Activated T-helper 2 cell treated with anti-CD3 and anti-CD28 coated beads, Interferon-gamma antibody, Interleukin-2, Interleukin-4, amounts not matched to agents 10 μg/mL and 5 μg/mL and 100 μg/mL, durations not matched to agents 14 hours and 24 hours and 36 hours (primary cell): Measurements from ENCODE around the gene CEP20. TPM values are rescaled to one million over a fixed set of nuclear protein-coding genes. Genes with fewer than 3 reads are reported as not detected.
"Not testable (repeated sequence)": the region's sequence is repeated elsewhere in the genome, so short reads cannot be mapped to it uniquely, and the experiment has no call there.

Experiments used
- DNase-seq: peaks from one replicate; pipeline ENCODE4 v3.0.0; 2021; ENCODE audit warnings: low spot score
- H3K27ac Mint-ChIP-seq: one replicate; pipeline ENCODE4 v1.8.0; 2021; ENCODE audit warnings: mixed read lengths
- H3K27me3 Mint-ChIP-seq: one replicate; pipeline ENCODE4 v1.8.0; 2021; ENCODE audit warnings: low read depth, mixed read lengths
- H3K36me3 Mint-ChIP-seq: one replicate; pipeline ENCODE4 v1.8.0; 2021; ENCODE audit warnings: low read depth, mixed read lengths
- H3K4me1 Mint-ChIP-seq: one replicate; pipeline ENCODE4 v1.8.0; 2021; ENCODE audit warnings: low read depth, mixed read lengths
- H3K4me3 Mint-ChIP-seq: one replicate; pipeline ENCODE4 v1.8.0; 2021; ENCODE audit warnings: low read depth, mild to moderate bottlenecking, moderate library complexity, mixed read lengths
- H3K9me3 Mint-ChIP-seq: one replicate; pipeline ENCODE4 v1.8.0; 2021; ENCODE audit warnings: mixed read lengths
- intact Hi-C: fragments of 100-400 bp; cut with micrococcal nuclease; formaldehyde crosslinking; loops from one replicate; pipeline ENCODE4 v1.15.1; 2023
- total RNA-seq: library from RNA; stranded (reverse); gene quantifications from 2 replicates; pipeline ENCODE4 v1.2.3, GENCODE V29; 2022

CEP20 gene, protein sequence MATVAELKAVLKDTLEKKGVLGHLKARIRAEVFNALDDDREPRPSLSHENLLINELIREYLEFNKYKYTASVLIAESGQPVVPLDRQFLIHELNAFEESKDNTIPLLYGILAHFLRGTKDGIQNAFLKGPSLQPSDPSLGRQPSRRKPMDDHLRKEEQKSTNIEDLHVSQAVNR
- 39.4 and 39.7 TPM in 2 replicates for total RNA-seq

- intact Hi-C loops, result loop anchor here (1.0 to 10.0 kb wide), 5 partner anchors 11 to 236 kb away; no protein-coding TSS in a partner anchor
- Mint-ChIP-seq H3K4me1 (peaks cover 30% of the 10 kb centered on the region), H3K9me3 (no peaks in the 10 kb centered on the region), H3K4me3 (peak within 1 kb of the TSS; percentile 98), H3K36me3 (peaks cover 23% of the 10 kb centered on the region), H3K27me3 (no peaks in the 10 kb centered on the region), H3K27ac (peak within 1 kb of the TSS; percentile 97)
- peak; percentile 100 for DNase-seq
Observed at GRCh38 chr16:15888072-15888976, at the start of gene CEP20. TSS of gene CEP20 (minus strand) at chr16:15888603. CDS start at chr16:15888585, 18 bp downstream.

- H3K27me3 Mint-ChIP-seq, result peaks cover 11% of the 10 kb centered on the region
- intact Hi-C loops, H3K4me3 Mint-ChIP-seq, DNase-seq, H3K9me3 Mint-ChIP-seq, H3K27ac Mint-ChIP-seq, H3K4me1 Mint-ChIP-seq, H3K36me3 Mint-ChIP-seq: not testable (repeated sequence)
Observed at GRCh38 chr16:15936809-15937208, 48.4 kb upstream of the CEP20 start.

DNA sequence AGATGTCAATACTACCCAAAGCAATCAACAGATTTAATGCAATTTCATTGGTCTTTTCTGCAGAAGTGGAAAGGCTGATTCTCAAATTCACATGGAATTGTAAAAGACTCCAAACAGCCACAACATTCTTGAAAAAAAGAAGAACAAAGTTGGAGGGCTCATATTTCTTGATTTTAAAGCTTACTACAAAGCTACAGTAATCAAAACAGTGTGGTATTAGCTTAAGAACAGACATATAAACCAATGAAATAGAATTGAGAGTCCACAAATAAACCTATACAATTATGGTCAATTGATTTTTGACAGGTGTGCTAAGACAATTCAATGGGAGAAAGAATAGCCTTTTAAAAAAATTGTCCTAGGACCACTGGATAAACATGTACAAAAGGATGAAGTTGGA is 46.6 kb upstream of the CEP20 start:
- H3K4me1 Mint-ChIP-seq, result peaks cover 2% of the 10 kb centered on the region
- DNase-seq, result no peak

GRCh38 chr16:15933781-15934180 is 45.4 kb upstream of the CEP20 start:
- DNase-seq, result no peak
- intact Hi-C loops, result no loop called here
- Mint-ChIP-seq H3K4me1 (no peaks in the 10 kb centered on the region), H3K36me3 (no peaks in the 10 kb centered on the region), H3K27ac (no peak overlapping the region), H3K4me3 (no peak overlapping the region), H3K9me3 (no peaks in the 10 kb centered on the region), H3K27me3 (peaks cover 11% of the 10 kb centered on the region)

More for the DNA sequence above, 46.6 kb upstream of the CEP20 start:
- Mint-ChIP-seq H3K36me3 (no peaks in the 10 kb centered on the region), H3K27ac (no peak overlapping the region), H3K27me3 (peaks cover 11% of the 10 kb centered on the region), H3K9me3 (no peaks in the 10 kb centered on the region), H3K4me3 (no peak overlapping the region)
- intact Hi-C loops, result no loop called here

- no peak for DNase-seq
- Mint-ChIP-seq H3K4me1 (no peaks in the 10 kb centered on the region), H3K27me3 (peaks cover 11% of the 10 kb centered on the region), H3K27ac (no peak overlapping the region), H3K9me3 (no peaks in the 10 kb centered on the region), H3K4me3 (no peak overlapping the region), H3K36me3 (no peaks in the 10 kb centered on the region)
- intact Hi-C loops, result no loop called here
Observed at GRCh38 chr16:15932939-15933338, 44.5 kb upstream of the CEP20 start.

- no peak for DNase-seq
- Mint-ChIP-seq H3K4me1 (no peaks in the 10 kb centered on the region), H3K36me3 (no peaks in the 10 kb centered on the region), H3K9me3 (no peaks in the 10 kb centered on the region), H3K27ac (no peak overlapping the region), H3K4me3 (no peak overlapping the region), H3K27me3 (peaks cover 5% of the 10 kb centered on the region)
- intact Hi-C loops, result no loop called here
Observed at GRCh38 chr16:15928261-15929104, 40.1 kb upstream of the CEP20 start.

- no peaks in the 10 kb centered on the region for H3K9me3 Mint-ChIP-seq
- DNase-seq, result no peak
- H3K27ac Mint-ChIP-seq, result no peak overlapping the region
- no peaks in the 10 kb centered on the region for H3K36me3 Mint-ChIP-seq
- no peaks in the 10 kb centered on the region for H3K27me3 Mint-ChIP-seq
- intact Hi-C loops, result no loop called here
- no peaks in the 10 kb centered on the region for H3K4me1 Mint-ChIP-seq
- no peak overlapping the region for H3K4me3 Mint-ChIP-seq
Observed at GRCh38 chr16:15925631-15926030, 37.2 kb upstream of the CEP20 start.

DNA sequence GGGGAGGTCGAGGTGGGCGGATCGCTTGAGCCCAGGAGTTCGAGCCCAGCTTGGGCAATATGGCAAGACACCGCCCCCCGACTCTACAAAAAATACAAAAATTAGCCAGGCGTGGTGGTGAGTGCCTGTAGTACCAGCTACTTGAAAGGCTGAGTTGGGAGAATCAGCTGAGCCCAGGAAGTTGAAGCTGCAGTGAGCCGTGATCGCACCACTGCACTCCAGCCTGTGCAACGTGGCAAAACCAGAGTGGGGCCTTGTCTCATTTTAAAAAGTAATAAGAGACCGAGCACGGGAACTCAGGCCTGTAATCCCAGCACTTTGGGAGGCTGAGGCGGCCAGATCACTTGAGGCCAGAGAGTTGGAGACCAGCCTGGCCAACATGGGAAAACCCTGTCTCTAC is 36.6 kb upstream of the CEP20 start:
- no peak overlapping the region for H3K4me3 Mint-ChIP-seq
- H3K27me3 Mint-ChIP-seq, result no peaks in the 10 kb centered on the region
- H3K27ac Mint-ChIP-seq, result no peak overlapping the region
- no peaks in the 10 kb centered on the region for H3K9me3 Mint-ChIP-seq
- intact Hi-C loops, result no loop called here
- no peak for DNase-seq
- no peaks in the 10 kb centered on the region for H3K36me3 Mint-ChIP-seq
- no peaks in the 10 kb centered on the region for H3K4me1 Mint-ChIP-seq

- DNase-seq, result no peak
- H3K36me3 Mint-ChIP-seq, result no peaks in the 10 kb centered on the region
- no peaks in the 10 kb centered on the region for H3K9me3 Mint-ChIP-seq
- intact Hi-C loops, result no loop called here
- no peak overlapping the region for H3K27ac Mint-ChIP-seq
- H3K27me3 Mint-ChIP-seq, result no peaks in the 10 kb centered on the region
- H3K4me3 Mint-ChIP-seq, result no peak overlapping the region
- no peaks in the 10 kb centered on the region for H3K4me1 Mint-ChIP-seq
Observed at GRCh38 chr16:15919331-15919730, 30.9 kb upstream of the CEP20 start.

DNA sequence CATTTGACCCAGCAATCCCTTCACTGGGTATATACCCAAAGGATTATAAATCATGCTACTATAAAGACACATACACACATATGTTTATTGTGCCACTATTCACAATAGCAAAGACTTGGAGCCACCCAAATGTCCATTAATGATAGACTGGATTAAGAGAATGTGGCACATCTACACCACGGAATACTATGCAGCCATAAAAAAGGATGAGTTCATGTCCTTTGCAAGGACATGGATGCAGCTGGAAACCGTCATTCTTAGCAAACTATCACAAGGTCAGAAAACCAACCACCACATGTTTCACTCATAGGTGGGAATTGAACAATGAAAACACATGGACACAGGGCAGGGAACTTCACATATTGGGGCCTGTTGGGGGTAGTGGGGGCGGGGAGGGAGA is 29.9 kb upstream of the CEP20 start:
- H3K4me1 Mint-ChIP-seq, intact Hi-C loops, H3K36me3 Mint-ChIP-seq, H3K9me3 Mint-ChIP-seq, H3K4me3 Mint-ChIP-seq, H3K27ac Mint-ChIP-seq, H3K27me3 Mint-ChIP-seq, DNase-seq: not testable (repeated sequence)

- intact Hi-C loops, result no loop called here
- Mint-ChIP-seq H3K9me3 (no peaks in the 10 kb centered on the region), H3K4me1 (peaks cover 12% of the 10 kb centered on the region), H3K4me3 (no peak overlapping the region), H3K27me3 (no peaks in the 10 kb centered on the region), H3K36me3 (no peaks in the 10 kb centered on the region), H3K27ac (no peak overlapping the region)
- no peak for DNase-seq
Observed at GRCh38 chr16:15916323-15916722, 27.9 kb upstream of the CEP20 start.

GRCh38 chr16:15915555-15916081 is 27.2 kb upstream of the CEP20 start:
- H3K4me1 Mint-ChIP-seq, result peaks cover 14% of the 10 kb centered on the region
- no peak overlapping the region for H3K27ac Mint-ChIP-seq
- no peaks in the 10 kb centered on the region for H3K27me3 Mint-ChIP-seq
- intact Hi-C loops, result no loop called here
- no peak for DNase-seq
- no peaks in the 10 kb centered on the region for H3K36me3 Mint-ChIP-seq
- H3K9me3 Mint-ChIP-seq, result no peaks in the 10 kb centered on the region
- no peak overlapping the region for H3K4me3 Mint-ChIP-seq
